SKM-1 (cell line): ENCODE data around the gene TEX28.
"Not testable (repeated sequence)": the region's sequence is repeated elsewhere in the genome, so short reads cannot be mapped to it uniquely, and the experiment has no call there.

Source experiments
- DNase-seq: peaks from one replicate; lab custom pipeline; 2025; ENCODE audit not compliant: unreplicated experiment; lab: John Stamatoyannopoulos, UW

The TEX28 gene

DNA sequence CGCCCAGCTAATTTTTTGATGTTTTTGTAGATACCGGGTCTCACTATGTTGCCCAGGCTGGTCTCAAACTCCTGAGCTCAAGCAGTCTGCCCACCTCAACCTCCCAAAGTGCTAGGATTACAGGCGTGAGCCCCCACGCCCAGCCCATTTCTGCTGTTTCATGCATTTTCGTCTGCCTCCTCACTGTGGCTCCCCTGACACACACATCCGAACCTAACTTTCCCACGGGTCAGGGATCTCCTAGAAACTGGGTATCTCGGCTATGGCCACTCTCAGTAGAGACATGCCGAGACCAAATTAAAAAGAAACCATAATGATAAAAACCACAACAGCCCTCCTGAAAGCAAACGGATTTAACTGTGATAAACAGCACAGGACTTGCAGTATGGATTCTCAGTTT is 46.8 kb downstream of the TEX28 start:
- DNase-seq: not testable (repeated sequence)

DNA sequence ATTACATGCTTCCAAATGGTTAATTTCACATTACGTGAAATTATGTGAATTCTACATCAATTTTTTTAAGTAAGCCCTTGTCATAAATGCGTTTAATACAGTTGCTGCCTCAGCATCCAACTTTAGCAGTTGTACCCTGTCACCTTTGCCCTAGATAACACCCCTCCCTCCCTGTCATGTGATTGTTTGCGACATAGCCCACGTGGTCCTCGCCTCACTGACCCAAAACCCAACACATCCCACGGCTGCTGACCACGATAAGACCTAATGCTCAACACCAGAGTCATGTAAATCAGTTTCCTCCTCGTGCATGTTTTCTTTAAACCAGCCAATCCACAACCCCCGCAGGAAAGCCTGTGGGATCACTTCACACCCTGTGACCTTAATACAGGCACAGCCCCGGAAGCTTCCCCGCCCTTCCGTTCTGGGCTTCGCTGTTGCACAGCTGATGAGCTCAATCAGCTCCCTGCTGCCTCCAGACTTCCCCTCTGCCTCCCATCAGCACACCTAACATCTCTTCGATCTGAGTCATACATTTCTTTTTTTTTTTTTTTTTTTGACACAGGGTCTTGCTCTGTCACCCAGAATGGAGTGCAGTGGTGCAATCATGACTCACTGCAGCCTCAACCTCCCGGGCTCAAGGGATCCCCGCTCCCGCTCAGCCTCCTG is 47.4 kb downstream of the TEX28 start:
- not testable (repeated sequence) for DNase-seq

DNA sequence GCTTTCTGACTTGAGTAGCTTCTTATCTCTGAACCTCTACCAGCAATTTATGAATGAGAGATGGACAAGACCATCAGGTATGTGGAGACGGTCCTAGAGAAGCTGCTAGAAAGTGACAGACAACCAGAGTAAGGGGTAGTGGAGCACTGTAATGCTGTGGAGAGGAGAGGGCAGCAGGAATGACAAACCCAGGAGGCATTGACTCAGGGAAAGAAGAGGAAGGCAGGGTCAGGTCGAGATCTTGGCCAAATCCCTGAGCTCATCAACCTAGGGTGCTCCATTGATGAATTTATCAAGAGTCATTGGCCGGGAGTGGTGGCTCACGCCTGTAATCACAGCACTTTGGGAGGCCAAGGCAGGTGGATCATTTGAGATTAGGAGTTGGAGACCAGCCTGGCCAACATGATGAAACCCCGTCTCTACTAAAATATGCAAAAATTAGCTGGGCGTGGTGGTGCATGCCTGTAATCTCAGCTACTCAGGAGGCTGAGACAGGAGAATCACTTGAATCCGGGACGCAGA is 54.9 kb downstream of the TEX28 start:
- not testable (repeated sequence) for DNase-seq

DNA sequence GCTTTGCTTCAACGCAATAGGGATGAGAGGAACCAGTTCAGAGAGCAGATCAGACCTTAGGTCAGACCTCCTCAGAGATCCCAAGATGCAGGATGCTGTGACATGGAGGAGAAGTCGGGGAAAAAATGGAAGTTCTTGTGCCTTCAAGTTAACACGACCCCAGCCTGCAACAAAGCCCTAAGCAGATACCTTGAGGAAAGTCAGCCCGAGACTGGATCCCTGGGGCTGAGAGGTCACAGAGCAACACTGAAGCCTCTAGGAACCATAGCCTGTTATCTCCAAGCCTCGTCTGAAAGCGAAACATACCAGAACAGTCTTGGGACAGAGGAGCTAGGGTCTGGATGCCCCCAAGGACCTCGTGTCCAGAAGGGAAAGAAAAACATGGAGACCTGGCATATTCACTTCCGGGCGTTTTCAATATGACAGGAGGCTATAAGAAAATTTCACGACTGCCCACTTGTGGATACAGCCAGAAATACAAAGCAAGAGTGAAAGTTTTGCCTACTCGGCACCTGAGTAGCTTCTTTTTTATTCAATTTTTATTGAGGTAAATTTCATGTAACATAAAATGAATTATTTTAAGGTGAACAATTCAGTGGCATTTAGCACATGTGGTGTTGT is 55.9 kb downstream of the TEX28 start:
- not testable (repeated sequence) for DNase-seq

DNA sequence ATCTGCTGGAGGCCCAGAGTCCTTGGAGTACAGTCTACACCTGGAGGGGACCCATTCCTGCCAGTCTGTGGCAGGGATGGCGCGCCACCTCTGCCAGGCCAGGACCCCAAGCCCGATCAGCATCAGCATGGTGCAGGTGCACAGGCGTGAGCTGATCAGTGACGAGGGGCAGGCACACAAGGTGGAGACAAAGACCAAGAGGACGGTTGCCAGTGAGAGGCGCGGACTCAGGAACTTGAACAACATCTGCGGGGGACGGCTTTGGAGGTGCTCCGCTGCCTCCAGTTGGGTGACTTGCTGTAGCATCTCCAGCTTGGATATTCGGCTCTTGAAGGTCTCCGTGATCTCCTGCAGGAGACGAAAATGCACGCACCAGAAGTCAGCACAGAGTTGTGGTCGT is 61.3 kb downstream of the TEX28 start:
- not testable (repeated sequence) for DNase-seq

DNA sequence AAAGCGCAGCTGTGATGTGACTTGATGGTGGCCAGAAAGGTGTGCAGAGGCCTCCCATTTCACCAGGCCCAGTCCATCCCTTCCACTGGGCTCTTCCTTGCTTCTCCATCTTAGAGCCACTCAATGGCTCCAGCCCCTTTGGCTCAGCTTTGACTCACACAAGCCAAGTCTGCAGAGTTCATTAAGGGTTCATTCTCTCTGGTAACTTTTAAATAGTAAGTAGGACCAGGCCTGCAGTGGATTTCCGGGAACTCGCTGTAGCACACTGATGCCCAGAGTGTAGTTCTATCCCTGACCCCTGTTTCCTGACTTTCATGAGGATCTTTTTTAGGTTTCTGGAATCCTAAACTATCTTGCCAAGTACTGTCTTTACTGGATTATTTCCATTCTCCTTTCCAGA is 63.5 kb downstream of the TEX28 start:
- DNase-seq: not testable (repeated sequence)

DNA sequence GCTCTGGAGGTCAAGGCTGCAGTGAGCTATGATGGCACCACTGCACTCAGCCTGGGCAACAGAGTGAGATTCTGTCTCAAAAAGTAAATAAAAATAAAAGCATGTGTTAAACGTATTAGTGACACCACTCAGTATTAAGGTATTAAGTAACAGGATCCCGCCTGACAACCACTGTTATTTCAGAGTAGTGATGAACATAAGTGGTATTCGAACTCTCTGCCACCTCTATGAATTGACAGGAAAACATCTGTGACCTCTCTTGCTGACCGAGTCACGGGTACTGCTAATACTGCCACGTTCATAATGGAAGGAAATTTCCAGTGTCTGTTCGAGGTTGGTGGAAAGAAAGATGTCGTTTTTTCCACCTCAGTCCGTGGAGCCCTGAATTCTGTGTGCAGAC is 68.2 kb downstream of the TEX28 start:
- DNase-seq: not testable (repeated sequence)

DNA sequence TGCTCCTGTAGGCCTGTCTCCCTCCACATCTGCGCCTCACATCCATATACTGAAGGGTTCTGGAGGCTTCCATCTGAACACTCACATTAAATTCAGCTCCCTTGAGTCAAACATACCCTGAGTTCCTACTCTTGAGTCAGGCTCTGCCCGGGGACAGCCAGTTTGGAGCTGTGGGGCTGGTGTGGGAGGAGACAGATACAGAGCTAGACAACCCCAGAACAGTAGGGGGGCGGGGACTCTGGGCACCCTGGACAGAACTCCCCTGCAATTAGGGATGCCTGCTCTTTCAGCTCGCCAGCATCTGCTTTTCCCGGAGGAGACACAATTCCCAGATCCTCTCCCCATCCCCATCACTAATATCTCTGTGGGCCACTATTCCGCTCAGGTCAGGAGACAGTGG is 69.6 kb downstream of the TEX28 start:
- not testable (repeated sequence) for DNase-seq
